Fibroblast of skin of right quadriceps (primary cell): Measurements from ENCODE around the gene ANGEL2.
"Not testable (repeated sequence)": the region's sequence is repeated elsewhere in the genome, so short reads cannot be mapped to it uniquely, and the experiment has no call there.

Experiments
- DNase-seq: peaks from one replicate; pipeline ENCODE4 v3.0.0-alpha.2; 2013

Gene ANGEL2

GRCh38 chr1:212974711-212975110 is 41.0 kb downstream of the ANGEL2 start:
- DNase-seq, result no peak

- no peak for DNase-seq
These were observed 41.8 kb downstream of the ANGEL2 start for GRCh38 chr1:212973899-212974298.

- no peak for DNase-seq
These were observed 42.2 kb downstream of the ANGEL2 start for GRCh38 chr1:212973426-212973825.

GRCh38 chr1:212971312-212971711 is 44.4 kb downstream of the ANGEL2 start:
- DNase-seq, result no peak

- DNase-seq, result no peak
These were observed 45.6 kb downstream of the ANGEL2 start for GRCh38 chr1:212970085-212970484.

- DNase-seq, result no peak
These were observed 47.3 kb downstream of the ANGEL2 start for GRCh38 chr1:212968368-212968863.

- DNase-seq, result peak; percentile 78
These were observed 47.9 kb downstream of the ANGEL2 start for GRCh38 chr1:212967801-212968200.

GRCh38 chr1:212966616-212967015 is 49.1 kb downstream of the ANGEL2 start:
- no peak for DNase-seq

- DNase-seq, result not testable (repeated sequence)
These were observed 50.7 kb downstream of the ANGEL2 start for GRCh38 chr1:212964993-212965392.

GRCh38 chr1:212964102-212964501 is 51.6 kb downstream of the ANGEL2 start:
- no peak for DNase-seq

- no peak for DNase-seq
These were observed 53.2 kb downstream of the ANGEL2 start for GRCh38 chr1:212962509-212962908.

GRCh38 chr1:212960932-212961331 is 54.7 kb downstream of the ANGEL2 start:
- no peak for DNase-seq

- no peak for DNase-seq
These were observed 56.1 kb downstream of the ANGEL2 start for GRCh38 chr1:212959266-212960220.

- peak; percentile 55 for DNase-seq
These were observed 57.5 kb downstream of the ANGEL2 start for GRCh38 chr1:212958175-212958574.

- no peak for DNase-seq
These were observed 58.1 kb downstream of the ANGEL2 start for GRCh38 chr1:212957546-212957945.

GRCh38 chr1:212955961-212956620 is 59.6 kb downstream of the ANGEL2 start:
- DNase-seq, result no peak

- DNase-seq, result no peak
These were observed 60.6 kb downstream of the ANGEL2 start for GRCh38 chr1:212955098-212955497.

GRCh38 chr1:212954514-212954913 is 61.2 kb downstream of the ANGEL2 start:
- DNase-seq, result no peak

GRCh38 chr1:212953321-212953720 is 62.3 kb downstream of the ANGEL2 start:
- DNase-seq, result no peak

- DNase-seq, result no peak
These were observed 63.1 kb downstream of the ANGEL2 start for GRCh38 chr1:212952641-212952976.

GRCh38 chr1:212951947-212952640 is 63.6 kb downstream of the ANGEL2 start:
- DNase-seq, result no peak

- no peak for DNase-seq
These were observed 64.3 kb downstream of the ANGEL2 start for GRCh38 chr1:212951126-212951946.
